ENCODE results near the gene SLC1A4. TPM values are rescaled to one million over a fixed set of nuclear protein-coding genes. Genes with fewer than 3 reads are reported as not detected.

SLC1A4 gene
- total and polyA plus RNA-seq, 7 donors, result 0.60 to 13.4 (median 5.1) TPM

DNA sequence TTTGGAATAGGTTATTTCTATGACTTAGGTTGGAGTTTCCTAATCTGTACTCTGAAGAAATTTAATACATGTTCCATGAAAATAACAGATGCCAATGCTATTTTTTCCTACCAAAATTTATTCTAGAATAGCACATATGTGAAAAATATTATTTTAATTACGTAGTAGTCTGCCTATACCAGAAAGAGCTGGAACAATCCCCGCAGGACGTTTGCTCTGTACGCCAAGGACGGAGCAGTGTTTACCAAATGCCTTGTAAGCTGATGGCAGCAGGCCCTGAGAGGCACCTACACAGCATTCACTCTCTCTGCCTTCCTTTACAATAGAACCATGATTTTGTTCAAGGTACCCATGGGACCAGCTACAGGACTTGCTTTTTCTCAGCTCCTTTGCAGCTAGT is 16.8 kb upstream of the SLC1A4 start:
- H3K4me3 ChIP-seq, result no peak overlapping the region
- no peaks in the 10 kb centered on the region for H3K27me3 ChIP-seq
- no peaks in the 10 kb centered on the region for H3K36me3 ChIP-seq
- H3K27ac ChIP-seq, result no peak overlapping the region
- no peak for TF ChIP-seq POLR2AphosphoS5 (IDR thresholded peaks at IDR 0.05)
- TF ChIP-seq POLR2A (IDR thresholded peaks at IDR 0.05), result no peak
- TF ChIP-seq, protein P1, sequence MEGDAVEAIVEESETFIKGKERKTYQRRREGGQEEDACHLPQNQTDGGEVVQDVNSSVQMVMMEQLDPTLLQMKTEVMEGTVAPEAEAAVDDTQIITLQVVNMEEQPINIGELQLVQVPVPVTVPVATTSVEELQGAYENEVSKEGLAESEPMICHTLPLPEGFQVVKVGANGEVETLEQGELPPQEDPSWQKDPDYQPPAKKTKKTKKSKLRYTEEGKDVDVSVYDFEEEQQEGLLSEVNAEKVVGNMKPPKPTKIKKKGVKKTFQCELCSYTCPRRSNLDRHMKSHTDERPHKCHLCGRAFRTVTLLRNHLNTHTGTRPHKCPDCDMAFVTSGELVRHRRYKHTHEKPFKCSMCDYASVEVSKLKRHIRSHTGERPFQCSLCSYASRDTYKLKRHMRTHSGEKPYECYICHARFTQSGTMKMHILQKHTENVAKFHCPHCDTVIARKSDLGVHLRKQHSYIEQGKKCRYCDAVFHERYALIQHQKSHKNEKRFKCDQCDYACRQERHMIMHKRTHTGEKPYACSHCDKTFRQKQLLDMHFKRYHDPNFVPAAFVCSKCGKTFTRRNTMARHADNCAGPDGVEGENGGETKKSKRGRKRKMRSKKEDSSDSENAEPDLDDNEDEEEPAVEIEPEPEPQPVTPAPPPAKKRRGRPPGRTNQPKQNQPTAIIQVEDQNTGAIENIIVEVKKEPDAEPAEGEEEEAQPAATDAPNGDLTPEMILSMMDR (IDR thresholded peaks at IDR 0.05), result no peak
- no peak for TF ChIP-seq EP300 (IDR thresholded peaks at IDR 0.05)
- no peaks in the 10 kb centered on the region for H3K9me3 ChIP-seq
- intact Hi-C loops (cut with DNase I), result no loop called here
- 81 to 84% methylated on average over 5 of the region's 5 CpGs for WGBS, 2 donors
- DNase-seq, result no peak
- peaks cover 0 to 19% (median 15%) of the 10 kb centered on the region in 4 donors for H3K4me1 ChIP-seq

DNA sequence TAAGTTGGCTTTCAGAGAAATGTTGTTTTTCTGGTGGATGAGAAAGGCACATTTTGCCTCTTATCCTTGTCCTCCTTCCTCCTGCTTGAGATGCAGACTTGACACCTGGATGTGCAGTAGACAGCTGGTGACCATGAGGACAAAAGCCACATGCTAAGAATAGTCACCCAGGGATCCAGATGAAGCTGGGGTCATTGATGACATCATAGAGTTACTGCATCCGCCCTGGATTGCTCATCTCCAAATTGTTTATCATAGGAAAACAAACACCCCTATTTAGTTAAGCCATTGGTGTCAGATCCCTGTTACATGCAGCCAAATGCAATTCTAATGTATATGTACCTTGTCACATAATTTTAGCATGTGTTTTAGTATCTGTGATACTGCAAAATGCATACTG is 16.3 kb upstream of the SLC1A4 start:
- H3K9me3 ChIP-seq, result no peaks in the 10 kb centered on the region
- H3K4me1 ChIP-seq, result peaks cover 0 to 22% (median 15%) of the 10 kb centered on the region in 4 donors
- no peak overlapping the region for H3K27ac ChIP-seq
- H3K36me3 ChIP-seq, result no peaks in the 10 kb centered on the region
- intact Hi-C loops (cut with DNase I), result no loop called here
- H3K27me3 ChIP-seq, result no peaks in the 10 kb centered on the region
- TF ChIP-seq, protein P1 (IDR thresholded peaks at IDR 0.05), result no peak
- DNase-seq, result no peak
- H3K4me3 ChIP-seq, result no peak overlapping the region
- 72 to 88% methylated on average over 1 of the region's 1 CpG for WGBS, 2 donors

DNA sequence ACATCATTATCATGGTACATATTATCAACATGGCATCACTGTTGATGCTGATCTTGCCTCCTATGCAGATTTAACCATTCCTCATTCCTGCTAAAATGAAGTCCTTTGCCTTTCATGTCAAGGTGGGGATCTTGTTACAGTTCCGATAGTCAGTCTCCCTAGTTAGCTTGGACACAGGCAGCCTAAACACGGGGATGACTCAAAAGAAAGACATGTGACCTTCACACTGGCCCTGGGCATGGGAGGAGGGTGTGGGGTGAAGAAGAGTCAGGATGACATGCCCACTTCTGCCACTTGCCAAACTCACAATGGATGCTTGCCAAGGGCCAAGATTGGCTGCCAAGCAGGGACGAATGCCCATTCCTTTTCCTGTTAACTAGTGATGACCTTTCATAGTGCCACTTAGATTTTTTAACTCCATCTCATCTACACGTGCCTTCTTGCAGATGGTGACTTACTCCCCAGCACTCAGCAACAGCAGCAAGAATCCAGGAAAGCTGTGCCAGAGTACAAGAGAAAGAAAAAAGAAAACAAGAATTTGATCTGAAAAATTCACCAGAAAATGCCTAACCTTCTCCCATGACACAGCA is 13.9 kb upstream of the SLC1A4 start:
- peak overlapping the region in 2 of 4 donors; percentile 30 to 60 for H3K27ac ChIP-seq
- peaks cover 0 to 24% (median 15%) of the 10 kb centered on the region in 4 donors for H3K4me1 ChIP-seq
- TF ChIP-seq, protein P1 (IDR thresholded peaks at IDR 0.05), result no peak
- TF ChIP-seq POLR2AphosphoS5 (IDR thresholded peaks at IDR 0.05), result no peak
- TF ChIP-seq POLR2A (IDR thresholded peaks at IDR 0.05), result no peak
- TF ChIP-seq EP300 (IDR thresholded peaks at IDR 0.05), result no peak
- H3K36me3 ChIP-seq, result no peaks in the 10 kb centered on the region
- DNase-seq, result no peak
- 53 to 63% methylated on average over 4 of the region's 4 CpGs for WGBS, 2 donors
- H3K27me3 ChIP-seq, result no peaks in the 10 kb centered on the region
- no peak overlapping the region for H3K4me3 ChIP-seq
- no peaks in the 10 kb centered on the region for H3K9me3 ChIP-seq
- intact Hi-C loops (cut with DNase I), result no loop called here

DNA sequence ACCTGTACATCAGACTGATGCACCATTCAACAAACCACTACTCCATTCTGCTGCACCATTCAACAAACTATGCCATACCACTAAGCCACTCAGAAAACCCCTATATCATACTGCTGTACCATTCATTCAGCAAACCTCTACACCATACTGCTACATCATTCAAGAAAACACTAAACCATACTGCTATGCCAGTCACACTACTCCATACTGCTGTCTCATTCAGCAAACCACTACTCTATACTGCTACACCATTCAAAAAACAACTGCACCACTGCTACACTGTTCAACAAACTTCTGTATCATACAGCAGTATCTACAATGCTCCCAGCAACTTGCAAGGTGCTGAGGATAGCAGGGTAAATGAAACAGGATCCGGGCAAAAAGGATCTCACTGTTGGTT is 12.9 kb upstream of the SLC1A4 start:
- Histone ChIP-seq H3K36me3 (no peaks in the 10 kb centered on the region), H3K4me1 (peaks cover 0 to 24% (median 15%) of the 10 kb centered on the region in 4 donors), H3K9me3 (no peaks in the 10 kb centered on the region), H3K27me3 (no peaks in the 10 kb centered on the region), H3K4me3 (no peak overlapping the region), H3K27ac (no peak overlapping the region)
- 95% methylated on average over 1 of the region's 1 CpG for WGBS, 2 donors
- no peak for DNase-seq
- TF ChIP-seq POLR2AphosphoS5 (IDR thresholded peaks at IDR 0.05) (no peak), POLR2A (IDR thresholded peaks at IDR 0.05) (no peak), EP300 (IDR thresholded peaks at IDR 0.05) (no peak)
- TF ChIP-seq, protein P1 (IDR thresholded peaks at IDR 0.05), result no peak
- intact Hi-C loops (cut with DNase I), result no loop called here

All from sigmoid colon (tissue), 7 donors.